Renal cortex interstitium (tissue), 15 donors: ENCODE measurements around the gene CENPVL2. TPM values are rescaled to one million over a fixed set of nuclear protein-coding genes. Genes with fewer than 3 reads are reported as not detected.
"Not testable (repeated sequence)": the region's sequence is repeated elsewhere in the genome, so short reads cannot be mapped to it uniquely, and the experiment has no call there.

Experiments used
- DNase-seq, 11 donors: peaks; one replicate each; pipeline ENCODE4 v3.0.0-alpha.2; 2013; ENCODE audit warnings: low read depth in 9 of 11, low spot score in 4 of 11; ENCODE audit errors: extremely low read depth in 1 of 11
- long read RNA-seq, 16 experiments: transcript quantifications; one replicate each; lab custom pipeline, GENCODE V29; 2026
- polyA plus RNA-seq, 3 donors: library from polyadenylated mRNA; unstranded; fragments of 120-200 nt; gene quantifications; one replicate each; pipeline ENCODE4 v1.2.1, GENCODE V29; 2013; ENCODE audit not compliant: insufficient read length in 3 of 3

The CENPVL2 gene
- polyA plus RNA-seq: under 1 TPM in 2 of 3 donors, not detected in 1; 0.22 to 0.32 TPM
- long read RNA-seq, donor 1: 0 reads
- long read RNA-seq, donor 2: 0 reads
- long read RNA-seq, donor 3, partial matches to known transcripts: 0 of 1 reads
- long read RNA-seq, donor 3, other reads (novel, unspliced or antisense): 0 of 1 reads
- long read RNA-seq, donor 4: 0 reads
- long read RNA-seq, donor 5: 0 reads
- long read RNA-seq, donor 6: 0 reads
- long read RNA-seq, donor 7: 0 reads
- long read RNA-seq, donor 8: 0 reads
- long read RNA-seq, donor 9: 0 reads
- long read RNA-seq, donor 10: 0 reads
- long read RNA-seq, donor 11: 0 reads
- long read RNA-seq, donor 12: 0 reads
- long read RNA-seq, donor 13: 0 reads
- long read RNA-seq, donor 14, partial matches to known transcripts: 0 of 1 reads
- long read RNA-seq, donor 14, other reads (novel, unspliced or antisense): 0 of 1 reads
- long read RNA-seq, donor 15: 0 reads
- long read RNA-seq, donor 16: 0 reads

DNA sequence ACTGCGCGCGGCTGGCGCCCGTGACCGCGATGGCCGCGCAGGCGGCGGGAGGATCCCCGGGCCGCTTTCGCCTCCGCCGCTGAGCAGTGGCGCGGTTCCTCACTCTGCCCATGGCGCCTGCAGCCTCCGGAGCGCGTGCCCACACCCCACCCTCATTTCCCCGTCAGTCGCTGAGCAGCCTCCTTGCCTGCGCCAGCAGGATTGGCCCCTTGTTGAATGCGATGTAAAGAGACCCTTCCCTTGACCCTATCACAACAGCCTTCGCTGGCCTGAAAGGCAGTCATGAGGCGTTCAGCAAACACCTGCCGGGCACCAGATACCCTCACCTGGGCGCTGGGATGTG is at the start of gene CENPVL2:
TSS of gene CENPVL2 (minus strand) at position 112 of the 343 bp plus-strand sequence. CDS start at position 112, 0 bp downstream.
- DNase-seq: not testable (repeated sequence)

DNA sequence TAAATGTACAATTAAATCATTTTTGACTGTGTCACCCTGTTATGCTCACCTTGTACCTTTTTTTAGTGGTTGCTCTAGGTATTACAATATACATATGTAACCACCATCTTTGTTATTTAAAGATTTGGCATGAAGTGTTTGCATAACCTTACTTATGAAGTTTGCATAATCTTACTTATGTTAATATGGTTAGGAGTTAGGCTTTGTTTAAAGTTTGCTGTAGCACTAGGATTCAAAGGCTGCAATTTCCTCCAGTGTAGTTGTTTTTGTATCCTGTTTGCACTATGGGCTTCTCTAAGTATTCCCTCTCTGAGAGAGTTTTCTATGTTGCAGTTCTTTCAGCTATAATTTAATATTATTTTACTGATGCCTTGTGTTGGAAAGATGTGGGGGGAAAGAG is 45.6 kb upstream of the CENPVL2 start:
- no peak for DNase-seq

DNA sequence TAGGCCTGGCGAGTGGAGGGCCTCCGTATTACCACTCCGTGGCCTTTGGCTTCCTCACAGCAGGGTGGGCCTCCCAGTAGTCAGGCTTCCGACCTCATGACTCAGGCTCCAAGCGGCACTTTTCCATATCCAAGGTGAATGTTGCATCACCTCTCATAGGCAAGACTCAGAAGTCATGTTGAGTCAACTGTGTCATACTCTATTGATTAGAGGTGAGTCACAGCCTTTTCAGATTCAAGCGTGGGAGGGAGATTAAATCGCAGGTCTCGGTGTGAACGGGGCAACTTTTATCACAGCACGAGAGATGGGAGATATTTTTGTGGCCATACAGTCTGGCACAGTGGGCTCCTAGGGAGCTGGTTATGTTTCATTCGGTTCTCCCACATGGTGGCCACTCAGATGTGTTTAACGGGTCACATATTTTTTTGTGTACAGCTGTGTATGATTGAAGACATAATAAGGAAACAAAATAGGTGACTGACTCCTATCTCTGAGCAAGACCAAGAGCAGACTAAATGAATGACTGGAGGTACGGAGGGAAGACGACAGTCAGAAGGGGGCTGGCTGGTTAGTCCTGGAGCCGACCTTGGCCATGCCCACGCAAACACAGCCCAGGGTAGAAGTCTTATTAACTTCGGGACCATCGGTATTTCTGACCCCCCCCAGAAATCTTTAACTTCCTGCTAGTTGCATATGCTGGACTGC is 30.5 kb upstream of the CENPVL2 start:
- not testable (repeated sequence) for DNase-seq

DNA sequence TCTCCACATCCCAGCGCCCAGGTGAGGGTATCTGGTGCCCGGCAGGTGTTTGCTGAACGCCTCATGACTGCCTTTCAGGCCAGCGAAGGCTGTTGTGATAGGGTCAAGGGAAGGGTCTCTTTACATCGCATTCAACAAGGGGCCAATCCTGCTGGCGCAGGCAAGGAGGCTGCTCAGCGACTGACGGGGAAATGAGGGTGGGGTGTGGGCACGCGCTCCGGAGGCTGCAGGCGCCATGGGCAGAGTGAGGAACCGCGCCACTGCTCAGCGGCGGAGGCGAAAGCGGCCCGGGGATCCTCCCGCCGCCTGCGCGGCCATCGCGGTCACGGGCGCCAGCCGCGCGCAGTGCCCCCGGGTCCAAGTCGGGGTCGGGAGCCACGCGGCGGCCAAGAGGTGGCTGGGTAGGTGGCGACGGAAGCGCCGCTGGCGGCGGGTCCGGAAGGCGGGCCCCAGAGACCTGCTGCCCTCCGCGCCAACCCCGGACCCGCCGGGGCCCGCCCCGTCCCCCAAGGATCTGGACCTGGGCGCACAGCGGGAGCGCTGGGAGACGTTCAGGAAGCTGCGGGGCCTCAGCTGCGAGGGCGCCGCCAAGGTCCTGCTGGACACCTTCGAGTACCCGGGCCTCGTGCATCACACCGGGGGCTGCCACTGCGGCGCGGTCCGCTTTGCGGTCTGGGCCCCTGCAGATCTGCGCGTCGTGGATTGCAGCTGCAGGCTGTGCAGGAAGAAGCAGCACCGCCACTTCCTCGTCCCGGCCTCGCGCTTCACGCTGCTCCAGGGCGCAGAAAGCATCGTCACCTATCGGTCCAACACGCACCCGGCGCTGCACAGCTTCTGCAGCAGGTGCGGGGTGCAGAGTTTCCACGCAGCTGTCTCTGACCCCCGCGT is 27.9 kb upstream of the CENPVL2 start, which contains the start of gene CENPVL1:
TSS of gene CENPVL1 (plus strand) at position 236 of the 888 bp plus-strand sequence. CDS start at position 236, 0 bp downstream.
- DNase-seq: not testable (repeated sequence)

DNA sequence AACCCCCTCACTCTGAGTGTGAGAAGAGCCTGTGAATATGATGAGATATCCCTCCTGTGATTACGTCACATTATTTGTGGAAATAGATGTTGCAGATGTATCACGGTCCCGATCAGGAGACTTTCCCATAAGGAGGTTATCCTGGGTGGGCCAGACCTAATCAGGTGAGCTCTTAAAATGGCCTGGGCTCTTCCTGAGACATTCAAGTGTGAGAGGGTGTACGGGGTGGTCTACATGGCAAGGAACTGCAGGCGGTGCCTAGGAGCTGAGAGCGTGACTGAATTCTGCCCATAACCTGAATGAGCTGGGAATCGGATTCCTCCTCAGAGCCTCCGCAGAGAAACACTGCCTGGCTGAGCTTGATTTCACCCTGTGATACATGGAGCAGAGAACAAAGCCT is 14.8 kb upstream of the CENPVL2 start:
- no peak for DNase-seq

- DNase-seq: no peak
Observed at GRCh38 chrX:51694254-51694653, 11.6 kb upstream of the CENPVL2 start.

DNA sequence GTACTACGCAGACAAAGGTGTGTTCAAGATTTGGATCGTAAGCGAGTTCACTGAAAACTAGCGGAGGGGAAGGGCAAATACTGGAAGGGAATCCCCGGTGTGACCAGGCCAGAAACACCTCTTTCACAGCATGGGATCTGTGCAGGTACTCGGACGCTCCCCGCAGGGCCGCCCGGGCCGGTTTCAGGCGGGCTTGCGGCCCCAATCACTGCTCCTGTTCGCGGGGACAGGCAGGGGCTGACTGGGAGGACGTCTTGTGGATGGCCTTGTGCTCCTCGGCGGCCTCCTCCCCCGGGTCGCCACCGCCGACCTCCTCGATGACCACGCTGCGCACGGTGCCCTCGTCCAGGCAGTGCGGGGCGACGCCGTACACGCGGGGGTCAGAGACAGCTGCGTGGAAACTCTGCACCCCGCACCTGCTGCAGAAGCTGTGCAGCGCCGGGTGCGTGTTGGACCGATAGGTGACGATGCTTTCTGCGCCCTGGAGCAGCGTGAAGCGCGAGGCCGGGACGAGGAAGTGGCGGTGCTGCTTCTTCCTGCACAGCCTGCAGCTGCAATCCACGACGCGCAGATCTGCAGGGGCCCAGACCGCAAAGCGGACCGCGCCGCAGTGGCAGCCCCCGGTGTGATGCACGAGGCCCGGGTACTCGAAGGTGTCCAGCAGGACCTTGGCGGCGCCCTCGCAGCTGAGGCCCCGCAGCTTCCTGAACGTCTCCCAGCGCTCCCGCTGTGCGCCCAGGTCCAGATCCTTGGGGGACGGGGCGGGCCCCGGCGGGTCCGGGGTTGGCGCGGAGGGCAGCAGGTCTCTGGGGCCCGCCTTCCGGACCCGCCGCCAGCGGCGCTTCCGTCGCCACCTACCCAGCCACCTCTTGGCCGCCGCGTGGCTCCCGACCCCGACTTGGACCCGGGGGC is 567 bp downstream of the CENPVL2 start:
- DNase-seq: not testable (repeated sequence)

- not testable (repeated sequence) for DNase-seq
Observed at GRCh38 chrX:51679689-51680433, 2.8 kb downstream of the CENPVL2 start.

DNA sequence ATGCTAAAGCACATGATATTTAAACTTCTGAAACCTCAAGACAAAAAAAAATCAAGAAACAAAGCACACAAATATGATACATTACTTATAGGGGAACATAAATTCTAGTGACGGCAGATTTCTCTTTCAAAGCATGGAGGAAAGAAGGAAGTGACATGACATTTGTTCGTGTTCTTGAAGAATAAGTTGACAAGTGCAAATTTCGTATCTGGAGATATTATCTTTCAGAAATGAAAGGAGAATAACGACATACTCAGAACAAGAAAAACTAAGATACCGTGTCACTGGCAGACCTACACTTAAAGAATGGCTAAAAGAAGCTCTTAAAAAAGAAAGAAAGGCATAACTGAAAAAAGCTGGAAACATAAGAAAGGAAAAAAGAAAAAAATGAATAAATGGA is 16.6 kb downstream of the CENPVL2 start:
- no peak for DNase-seq

DNA sequence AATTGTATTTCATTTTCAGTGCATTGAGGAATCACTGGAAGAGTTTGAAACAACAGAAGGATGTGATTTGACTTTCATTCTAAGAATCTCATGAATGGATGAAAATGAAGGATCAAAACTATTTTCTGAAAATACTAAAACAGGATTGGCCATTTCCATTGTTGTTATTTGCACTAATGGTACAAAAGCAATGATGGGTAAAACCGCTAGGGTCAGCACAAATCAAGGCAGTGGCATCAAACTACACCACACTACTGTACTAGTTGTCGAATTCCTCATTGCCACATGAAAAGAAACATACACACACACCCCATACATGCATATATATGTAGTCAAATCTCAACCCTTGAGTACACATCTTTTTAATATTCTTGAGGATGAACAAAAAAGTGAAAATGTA is 39.3 kb downstream of the CENPVL2 start:
- no peak for DNase-seq

- DNase-seq: peak in 7 of 11 donors; percentile 16 to 34 (median 19)
Observed at GRCh38 chrX:51641421-51642021, 41.1 kb downstream of the CENPVL2 start.

GRCh38 chrX:51636511-51636910 is 46.1 kb downstream of the CENPVL2 start:
- not testable (repeated sequence) for DNase-seq

Other genes with a start within 250 kb of the CENPVL2 start
- gene NUDT11, start 186.2 kb downstream of the CENPVL2 start, polyA plus RNA-seq: 10 to 100 TPM; 11.1 to 16.0 (median 14.8) TPM
- gene CENPVL3, start 63.9 kb downstream of the CENPVL2 start, polyA plus RNA-seq: 1 to 10 TPM; 1.2 to 1.3 (median 1.3) TPM
- gene CENPVL1, start 27.7 kb upstream of the CENPVL2 start, polyA plus RNA-seq: under 1 TPM in 2 of 3 donors, not detected in 1; 0.22 to 0.32 TPM
- 10 to 100 TPM; 19.4 to 22.2 (median 21.1) TPM for gene GSPT2, start 60.6 kb upstream of the CENPVL2 start, polyA plus RNA-seq
- gene MAGED1, start 210.8 kb upstream of the CENPVL2 start, polyA plus RNA-seq: 100 to 1,000 TPM; 307 to 334 (median 334) TPM